Myometrial cell (primary cell): Measurements from ENCODE around the gene KCNJ13. TPM values are rescaled to one million over a fixed set of nuclear protein-coding genes. Genes with fewer than 3 reads are reported as not detected.

Source experiments
- total RNA-seq: library from RNA; depleted of rRNA; stranded (reverse); fragments of >200 nt; gene quantifications from 2 replicates; pipeline ENCODE4 v1.2.3, GENCODE V29; 2015

The KCNJ13 gene
- not detected in 2 replicates for total RNA-seq

GRCh38 chr2:232776435-232776834 lies at the start of gene KCNJ13:
TSS of gene KCNJ13 (minus strand) at chr2:232776565. CDS start at chr2:232771362, 5,203 bp downstream.

Other genes starting within 250 kb of the KCNJ13 start
- not detected in 2 replicates for gene CHRNG, start 236.9 kb downstream of the KCNJ13 start, total RNA-seq
- 1.8 and 2.0 TPM in 2 replicates for gene TIGD1, start 226.0 kb downstream of the KCNJ13 start, total RNA-seq
- gene EIF4E2, start 225.9 kb downstream of the KCNJ13 start, total RNA-seq: 69.5 and 90.0 TPM in 2 replicates
- not detected in 2 replicates for gene EFHD1, start 143.0 kb downstream of the KCNJ13 start, total RNA-seq
- 28.0 and 36.6 TPM in 2 replicates for gene GIGYF2, start 79.2 kb downstream of the KCNJ13 start, total RNA-seq
- gene SNORC, start 93.7 kb upstream of the KCNJ13 start, total RNA-seq: under 0.01 and 0.18 TPM in 2 replicates
- gene NGEF, start 236.7 kb upstream of the KCNJ13 start, total RNA-seq: 3.2 and 5.8 TPM in 2 replicates